Keratinocyte (primary cell): ENCODE measurements around the gene DMD. TPM values are rescaled to one million over a fixed set of nuclear protein-coding genes. Genes with fewer than 3 reads are reported as not detected.

Experiments used
- DNase-seq: peaks from one replicate; pipeline ENCODE4 v3.0.0-alpha.2; 2011; ENCODE audit warnings: low read depth, missing footprints, low spot score
- FAIRE-seq: peaks from 2 replicates; lab custom pipeline; 2011; peaks lifted over from hg19 to GRCh38; lab: Jason Lieb, UNC
- H2AFZ ChIP-seq: 2 replicates; pipeline ENCODE4 v1.6.0; 2012; ENCODE audit warnings: low read length, control low read depth, inconsistent platforms; ENCODE audit not compliant: control insufficient read depth
- H3K27ac ChIP-seq: 2 replicates; pipeline ENCODE4 v1.5.1; 2011; ENCODE audit warnings: low read length; ENCODE audit not compliant: control insufficient read depth, insufficient read depth
- H3K27me3 ChIP-seq: 3 replicates; pipeline ENCODE4 v1.6.0; 2011; ENCODE audit warnings: low read length; ENCODE audit not compliant: control insufficient read depth, insufficient read depth; ENCODE audit errors: extremely low read depth
- H3K36me3 ChIP-seq, 2 experiments: 2 replicates in 1 of 2; 3 replicates in 1 of 2; pipeline ENCODE4 v1.5.1; 2011; ENCODE audit warnings: low read length in 2 of 2, mild to moderate bottlenecking in 1 of 2; ENCODE audit not compliant: control insufficient read depth in 2 of 2, insufficient read depth in 2 of 2; ENCODE audit errors: extremely low read depth in 1 of 2
- H3K4me1 ChIP-seq: 3 replicates; pipeline ENCODE4 v1.5.1; 2011; ENCODE audit warnings: low read length; ENCODE audit not compliant: control insufficient read depth, insufficient read depth; ENCODE audit errors: extremely low read depth
- H3K4me2 ChIP-seq: 3 replicates; pipeline ENCODE4 v1.6.0; 2011; ENCODE audit warnings: low read depth, low read length; ENCODE audit not compliant: control insufficient read depth, insufficient read depth; ENCODE audit errors: extremely low read depth
- H3K4me3 ChIP-seq, 3 experiments: fragments of 200-600 bp in 1 of 3; sonication (generic) in 1 of 3; 2 replicates in 2 of 3; 3 replicates in 1 of 3; pipeline ENCODE4 v1.5.1; 2011 to 2016; ENCODE audit warnings: low read length in 3 of 3, mild to moderate bottlenecking in 3 of 3, control low read depth in 2 of 3, inconsistent platforms in 1 of 3, low read depth in 1 of 3, mixed read lengths in 1 of 3, mixed run types in 1 of 3, moderate library complexity in 1 of 3; ENCODE audit not compliant: control insufficient read depth in 2 of 3, insufficient read depth in 2 of 3; ENCODE audit errors: extremely low read depth in 1 of 3
- H3K79me2 ChIP-seq: 2 replicates; pipeline ENCODE4 v1.6.0; 2012; ENCODE audit warnings: low read length; ENCODE audit not compliant: control insufficient read depth, insufficient read depth
- H3K9ac ChIP-seq: 3 replicates; pipeline ENCODE4 v1.6.0; 2011; ENCODE audit warnings: low read length; ENCODE audit not compliant: control insufficient read depth, insufficient read depth; ENCODE audit errors: extremely low read depth
- H3K9me1 ChIP-seq: 3 replicates; pipeline ENCODE4 v1.6.0; 2011; ENCODE audit warnings: low read length; ENCODE audit not compliant: control insufficient read depth, insufficient read depth; ENCODE audit errors: extremely low read depth
- H3K9me3 ChIP-seq: 2 replicates; pipeline ENCODE4 v1.5.1; 2012; ENCODE audit warnings: low read depth, low read length; ENCODE audit not compliant: control insufficient read depth
- H4K20me1 ChIP-seq: 3 replicates; pipeline ENCODE4 v1.6.0; 2011; ENCODE audit warnings: low read length; ENCODE audit not compliant: control insufficient read depth, insufficient read depth; ENCODE audit errors: extremely low read depth
- CTCF ChIP-seq, 3 experiments: IDR thresholded peaks in 1 of 3; conservative IDR thresholded peaks in 1 of 3; optimal IDR thresholded peaks in 1 of 3; 2 replicates in 2 of 3; 3 replicates in 1 of 3; pipeline versions ENCODE3 to v1.5.1; 2011; ENCODE audit warnings: low read length in 3 of 3, mild to moderate bottlenecking in 3 of 3, moderate library complexity in 2 of 3, control low read depth in 1 of 3, inconsistent platforms in 1 of 3; ENCODE audit not compliant: insufficient read depth in 2 of 3; ENCODE audit errors: extremely low read depth in 1 of 3
- EZH2 ChIP-seq: IDR thresholded peaks from one replicate; pipeline ENCODE4 v1.6.1; 2012; ENCODE audit warnings: inconsistent platforms, mild to moderate bottlenecking, low read length, moderate library complexity
- dilution Hi-C: fragments of 300-500 bp; cut with MboI; formaldehyde crosslinking; loops from one replicate; pipeline ENCODE4 v1.7.0; 2020; ENCODE audit warnings: low sequenced_read_pairs; ENCODE audit not compliant: extremely low pct_ligation_motif_present
- polyA plus RNA-seq, 5 experiments: library from polyadenylated mRNA; depleted of rRNA in 3 of 5; stranded (reverse) in 3 of 5; stranded (forward) in 1 of 5; unstranded in 1 of 5; fragments of >200 nt; gene quantifications; 1 replicate in 1 of 5; 2 replicates in 3 of 5; 3 replicates in 1 of 5; pipeline versions ENCODE4 v1.2.1 to v1.2.3, GENCODE V29; 2011 to 2012; ENCODE audit warnings: missing spikeins in 2 of 5, low read depth in 1 of 5, low replicate concordance in 1 of 5

Gene DMD
- polyA plus RNA-seq, 1 donor (not counting 4 experiments of a cell fraction or from before 2014, with no cell fraction given): 8.9 TPM

- no peaks in the 10 kb centered on the region for H3K79me2 ChIP-seq
- no peaks in the 10 kb centered on the region for H3K36me3 ChIP-seq
- no peaks in the 10 kb centered on the region for H3K4me1 ChIP-seq
- H3K4me2 ChIP-seq: no peak overlapping the region
- no peak overlapping the region for H2AFZ ChIP-seq
- no peaks in the 10 kb centered on the region for H3K9me1 ChIP-seq
- H3K9me3 ChIP-seq: no peaks in the 10 kb centered on the region
- FAIRE-seq (no peak), DNase-seq (no peak)
- no peak for TF ChIP-seq EZH2
- no peak for TF ChIP-seq CTCF (optimal IDR thresholded peaks at IDR 0.05 in 1 of 3, IDR thresholded peaks at IDR 0.05 in 1 of 3, conservative IDR thresholded peaks at IDR 0.05 in 1 of 3; ENCODE audit: extremely low read depth in 1 of 3, insufficient read depth in 2 of 3, low read length in 3 of 3)
- no peak overlapping the region for H3K27ac ChIP-seq
- no peak overlapping the region for H3K9ac ChIP-seq
- no peak overlapping the region for H3K4me3 ChIP-seq
- dilution Hi-C loops: no loop called here
- H4K20me1 ChIP-seq: no peaks in the 10 kb centered on the region
- H3K27me3 ChIP-seq: no peaks in the 10 kb centered on the region
Observed at GRCh38 chrX:31123335-31123734, 2088.0 kb downstream of the DMD start.

- DNase-seq (no peak), FAIRE-seq (no peak)
- dilution Hi-C loops: no loop called here
- Histone ChIP-seq H2AFZ (no peak overlapping the region), H3K36me3 (no peaks in the 10 kb centered on the region), H3K9ac (no peak overlapping the region), H3K79me2 (no peaks in the 10 kb centered on the region), H3K9me3 (no peaks in the 10 kb centered on the region), H4K20me1 (no peaks in the 10 kb centered on the region), H3K4me3 (no peak overlapping the region), H3K4me2 (no peak overlapping the region), H3K27ac (no peak overlapping the region), H3K27me3 (no peaks in the 10 kb centered on the region), H3K9me1 (no peaks in the 10 kb centered on the region), H3K4me1 (no peaks in the 10 kb centered on the region)
- no peak for TF ChIP-seq EZH2
- no peak for TF ChIP-seq CTCF (optimal IDR thresholded peaks at IDR 0.05 in 1 of 3, IDR thresholded peaks at IDR 0.05 in 1 of 3, conservative IDR thresholded peaks at IDR 0.05 in 1 of 3; ENCODE audit: extremely low read depth in 1 of 3, insufficient read depth in 2 of 3, low read length in 3 of 3)
Observed at GRCh38 chrX:31117266-31117665, 2094.1 kb downstream of the DMD start.
